ENCODE results near the gene YWHAQ.
"Not testable (repeated sequence)": the region's sequence is repeated elsewhere in the genome, so short reads cannot be mapped to it uniquely, and the experiment has no call there.

DNA sequence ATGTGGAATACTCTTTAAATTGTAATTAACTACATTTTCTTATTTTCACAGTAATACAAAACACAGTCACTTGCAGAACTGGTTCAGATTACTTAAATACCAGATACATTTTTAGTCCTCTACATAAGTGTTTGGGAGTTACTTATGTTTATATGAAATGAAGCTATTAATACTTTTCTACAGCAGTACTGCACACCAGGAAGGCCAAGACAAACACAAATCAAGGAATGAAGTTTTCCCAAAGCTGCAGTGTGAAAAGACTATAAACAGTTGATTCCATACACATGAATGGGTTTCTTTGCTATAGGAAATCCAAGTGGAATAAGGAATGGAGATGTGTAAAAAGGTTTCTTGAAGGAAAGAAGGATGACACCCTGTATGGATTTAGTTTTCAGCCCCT, 45.9 kb downstream of the YWHAQ start:
- not testable (repeated sequence) for TF ChIP-seq CTCF, POLR2A (IDR thresholded peaks at IDR 0.05)

Data from esophagus squamous epithelium (tissue), 4 donors.